K562 (cell line): Measurements from ENCODE around the gene ITGA11. TPM values are rescaled to one million over a fixed set of nuclear protein-coding genes. Genes with fewer than 3 reads are reported as not detected.

Experiments
- ATAC-seq: fragments of 200-7000 bp; cut with Tn5 transposase; 3 replicates; pipeline ENCODE4 v1.9.1; 2020; ENCODE audit warnings: moderate library complexity
- BruUV-seq: library from RNA; stranded (reverse); fragments of 400-500 nt; replicated peaks from 2 replicates; lab custom pipeline; 2021; lab: Mats Ljungman, UMichigan
- CTCF ChIA-PET: fragments of 300-600 bp; formaldehyde crosslinking; extraction: SDS; loops from one replicate; lab custom pipeline; 2021; ENCODE audit warnings: low intra/inter-chr PET ratio; lab: Yijun Ruan, JAX
- POLR2A ChIA-PET: fragments of 300-600, 350-650 bp; sonication (Branson Sonifier 250); formaldehyde crosslinking; extraction: SDS; loops from one replicate; lab custom pipeline; 2021; ENCODE audit warnings: antibody characterized with exemption, inconsistent platforms; lab: Yijun Ruan, JAX
- DNase-seq, 4 experiments: peaks; one replicate each; pipeline versions ENCODE4 v3.0.0 to v3.0.0-alpha.2; 2011 to 2018; ENCODE audit warnings: low spot score in 3 of 4, mixed read lengths in 3 of 4; ENCODE audit errors: extremely low read depth in 1 of 4
- FAIRE-seq: peaks from 2 replicates; lab custom pipeline; 2011; peaks lifted over from hg19 to GRCh38; lab: Jason Lieb, UNC
- H2AFZ ChIP-seq: 2 replicates; pipeline ENCODE4 v1.6.0; 2011; ENCODE audit warnings: low read depth, low read length, control low read depth, inconsistent platforms
- H3K27ac ChIP-seq: fragments of 200-600 bp; 3 replicates; pipeline ENCODE4 v1.8.0; 2011; ENCODE audit warnings: low read depth, mild to moderate bottlenecking, control low read depth, inconsistent platforms, low read length, moderate library complexity, mixed read lengths; ENCODE audit errors: extremely low read depth
- H3K27me3 ChIP-seq, 2 experiments: fragments of 300-600 bp in 1 of 2; 2 replicates in 1 of 2; 3 replicates in 1 of 2; pipeline versions ENCODE4 v1.6.0 to v1.8.0; 2011; ENCODE audit warnings: inconsistent platforms in 2 of 2, low read length in 2 of 2, mild to moderate bottlenecking in 1 of 2, mixed read lengths in 1 of 2, moderate library complexity in 1 of 2; ENCODE audit not compliant: control insufficient read depth in 2 of 2, insufficient read depth in 2 of 2
- H3K36me3 ChIP-seq: fragments of 300-600 bp; 3 replicates; pipeline ENCODE4 v1.8.0; 2011; ENCODE audit warnings: mild to moderate bottlenecking, low read length, inconsistent platforms; ENCODE audit not compliant: control insufficient read depth, insufficient read depth
- H3K4me1 ChIP-seq, 2 experiments: fragments of 200-600 bp in 1 of 2; replicated peaks in 1 of 2; 2 replicates in 1 of 2; 3 replicates in 1 of 2; pipeline versions ENCODE4 v1.5.1 to v1.8.0; 2011; ENCODE audit warnings: inconsistent platforms in 2 of 2, low read length in 2 of 2, mild to moderate bottlenecking in 1 of 2, mixed read lengths in 1 of 2, moderate library complexity in 1 of 2; ENCODE audit not compliant: control insufficient read depth in 2 of 2, insufficient read depth in 2 of 2
- H3K4me2 ChIP-seq: 2 replicates; pipeline ENCODE4 v1.6.1; 2011; ENCODE audit warnings: low read length, control low read depth, inconsistent platforms, mixed read lengths; ENCODE audit not compliant: insufficient read depth
- H3K4me3 ChIP-seq: fragments of 200-600 bp; sonication (generic), shearing (Covaris generic); 2 replicates; pipeline ENCODE4 v1.5.1; 2016; ENCODE audit warnings: control low read depth, inconsistent platforms
- H3K79me2 ChIP-seq: fragments of 200-600 bp; 3 replicates; pipeline ENCODE4 v1.8.0; 2011; ENCODE audit warnings: low read length, inconsistent platforms; ENCODE audit not compliant: control insufficient read depth, insufficient read depth
- H3K9ac ChIP-seq, 2 experiments: 2 replicates each; pipeline versions ENCODE4 v1.6.0 to v1.6.1; 2011; ENCODE audit warnings: low read depth in 2 of 2, low read length in 2 of 2, control low read depth in 1 of 2, inconsistent platforms in 1 of 2, mild to moderate bottlenecking in 1 of 2, mixed read lengths in 1 of 2; ENCODE audit not compliant: insufficient read depth in 1 of 2
- H3K9me1 ChIP-seq: one replicate; pipeline ENCODE4 v1.6.0; 2011; ENCODE audit warnings: inconsistent platforms, mild to moderate bottlenecking, low read length, moderate library complexity; ENCODE audit not compliant: control insufficient read depth, insufficient read depth
- H3K9me3 ChIP-seq: replicated peaks from 2 replicates; pipeline ENCODE4 v1.5.1; 2011; ENCODE audit warnings: low read depth, low read length, inconsistent platforms; ENCODE audit not compliant: control insufficient read depth, insufficient read depth
- H4K20me1 ChIP-seq: replicated peaks from 2 replicates; pipeline ENCODE4 v1.6.1; 2011; ENCODE audit warnings: low read length, inconsistent platforms, mixed read lengths; ENCODE audit not compliant: control insufficient read depth, insufficient read depth
- CHD2 ChIP-seq: IDR thresholded peaks from 2 replicates; pipeline ENCODE4 v1.6.1; 2011; ENCODE audit warnings: low read depth, low read length
- ETS1 ChIP-seq: conservative IDR thresholded peaks from 2 replicates; pipeline ENCODE4 v1.6.1; 2011; ENCODE audit warnings: low read depth, mild to moderate bottlenecking, low read length; ENCODE audit not compliant: control insufficient read depth
- GABPA ChIP-seq: fragments of 200-800 bp; sonication (Bioruptor generic); conservative IDR thresholded peaks from 2 replicates; pipeline ENCODE4 v1.6.1; 2016; ENCODE audit warnings: low read depth, missing genetic modification characterization, missing compliant biosample characterization
- HINFP ChIP-seq: fragments of 450-650 bp; conservative IDR thresholded peaks from 2 replicates; pipeline ENCODE4 v1.6.1; 2016; ENCODE audit warnings: missing genetic modification characterization, low read depth, mild to moderate bottlenecking, control low read depth, missing compliant biosample characterization
- HMBOX1 ChIP-seq: sonication (generic); IDR thresholded peaks from 2 replicates; pipeline ENCODE4 v1.6.1; 2016
- OTX1 ChIP-seq: fragments of 450-650 bp; formaldehyde crosslinking; IDR thresholded peaks from 2 replicates; pipeline ENCODE4 v1.4.0; 2022; ENCODE audit warnings: mild to moderate bottlenecking
- POLR2H ChIP-seq: IDR thresholded peaks from 2 replicates; pipeline ENCODE4 v1.6.1; 2016; ENCODE audit warnings: missing genetic modification characterization, low read depth, mild to moderate bottlenecking, control low read depth, missing compliant biosample characterization, moderate library complexity
- PTTG1 ChIP-seq: fragments of 450-650 bp; IDR thresholded peaks from 2 replicates; pipeline ENCODE4 v1.6.1; 2016; ENCODE audit warnings: low read depth, mild to moderate bottlenecking, missing genetic modification characterization, missing compliant biosample characterization
- RNF219 ChIP-seq: fragments of 250-450 bp; sonication (Bioruptor Pico); IDR thresholded peaks from 2 replicates; pipeline ENCODE4 v1.5.0; 2022; ENCODE audit warnings: mild to moderate bottlenecking
- SNIP1 ChIP-seq: fragments of 450-650 bp; IDR thresholded peaks from 2 replicates; pipeline ENCODE4 v1.7.1; 2017; ENCODE audit warnings: low read depth, mild to moderate bottlenecking
- ZNF146 ChIP-seq: IDR thresholded peaks from one replicate; pipeline ENCODE4 v1.6.1; 2018; ENCODE audit warnings: missing compliant biosample characterization; ENCODE audit not compliant: unreplicated experiment
- ZNF274 ChIP-seq: IDR thresholded peaks from 2 replicates; pipeline ENCODE4 v1.6.1; 2011; ENCODE audit warnings: low read depth, mild to moderate bottlenecking, low read length, moderate library complexity, borderline replicate concordance
- ZNF644 ChIP-seq: fragments of 200-800 bp; sonication (Bioruptor generic); IDR thresholded peaks from 2 replicates; pipeline ENCODE4 v1.6.1; 2016; ENCODE audit warnings: low read depth, missing genetic modification characterization, missing compliant biosample characterization
- ZNF668 ChIP-seq: fragments of 250-450 bp; sonication (Bioruptor Pico); IDR thresholded peaks from 2 replicates; pipeline ENCODE4 v1.8.0; 2022; ENCODE audit warnings: mild to moderate bottlenecking, inconsistent platforms
- ZNF75A ChIP-seq: fragments of 450-650 bp; formaldehyde crosslinking; IDR thresholded peaks from 2 replicates; pipeline ENCODE4 v1.4.0; 2020; ENCODE audit warnings: mild to moderate bottlenecking
- WGBS: fragments of 100-300 bp; shearing (Covaris generic); methylation state at CpG from one replicate; pipeline ENCODE4 v1.1.6; 2016; ENCODE audit warnings: low coverage, mixed read lengths; ENCODE audit not compliant: insufficient coverage; ENCODE audit errors: missing lambda C conversion rate; 5-methylcytosine and 5-hydroxymethylcytosine counted together
- in situ Hi-C: fragments of 300-500 bp; cut with MboI; formaldehyde crosslinking; loops from 4 replicates; pipeline ENCODE4 v1.15.0; 2018; ENCODE audit warnings: inconsistent platforms, mixed read lengths
- intact Hi-C: fragments of 100-400 bp; cut with micrococcal nuclease; formaldehyde crosslinking; loops from 2 replicates; pipeline ENCODE4 v1.14.2; 2022
- polyA plus RNA-seq, 8 experiments: library from polyadenylated mRNA; depleted of rRNA in 4 of 8; stranded (reverse) in 5 of 8; unstranded in 3 of 8; fragments of >200 nt; fragmentation: Nextera tagmentation in 2 of 8; fragmentation: Illumina TruSeq in 1 of 8; extraction: Ambion mirVana in 2 of 8; extraction: Trizol in 1 of 8; gene quantifications; 2 replicates each; pipeline versions ENCODE4 v1.2.1 to v1.2.3, GENCODE V29; 2011 to 2014; ENCODE audit warnings: inconsistent platforms in 1 of 8, missing spikeins in 1 of 8
- total RNA-seq, 7 experiments: library from RNA; depleted of rRNA in 6 of 7; stranded (reverse); fragments of >200 nt in 6 of 7; fragmentation: Illumina TruSeq in 2 of 7; extraction: Trizol in 2 of 7; gene quantifications; 2 replicates each; pipeline versions ENCODE4 v1.2.1 to v1.2.3, GENCODE V29; 2011 to 2021; ENCODE audit warnings: low replicate concordance in 1 of 7

Gene ITGA11
- total and polyA plus RNA-seq, 9 of the 15 experiments (the other 6 are each of a cell fraction or from before 2014, with no cell fraction given): 0.01 TPM; not detected in 8

- TF ChIP-seq ETS1 (no peak), OTX1 (CRISPR knock-in tag) (no peak), ZNF274 (no peak), HMBOX1 (no peak), SNIP1 (no peak), ZNF668 (CRISPR knock-in tag) (no peak)
These were observed 48.3 kb upstream of the ITGA11 start (continued) for GRCh38 chr15:68480296-68480695.

- Histone ChIP-seq H3K4me2 (no peak overlapping the region), H3K9ac (no peak overlapping the region), H3K79me2 (no peaks in the 10 kb centered on the region), H3K9me1 (no peaks in the 10 kb centered on the region), H4K20me1 (no peaks in the 10 kb centered on the region; the same call in 1 of the 2 replicates), H3K4me1 (no peaks in the 10 kb centered on the region), H3K36me3 (no peaks in the 10 kb centered on the region), H3K4me3 (no peak overlapping the region), H3K27ac (no peak overlapping the region), H2AFZ (no peak overlapping the region), H3K27me3 (peaks cover 0 to 14% of the 10 kb centered on the region in 2 experiments; a peak in 3 of 5 replicates), H3K9me3 (no peaks in the 10 kb centered on the region)
- ChIA-PET CTCF (no interaction called here), POLR2A (no interaction called here)
- no TSS peak for BruUV-seq
- intact Hi-C loops: no loop called here
- 0% methylated on average over 4 of the region's 4 CpGs for WGBS
- no peak for FAIRE-seq
- in situ Hi-C loops: no loop called here
- no peak for DNase-seq
- ATAC-seq: no peak
- TF ChIP-seq HINFP (tag): no peak
- no peak for TF ChIP-seq PTTG1 (tag)
- no peak for TF ChIP-seq ZNF644 (tag)
- no peak for TF ChIP-seq RNF219 (CRISPR knock-in tag)
- TF ChIP-seq POLR2H (tag): no peak
- TF ChIP-seq ZNF146 (CRISPR knock-in tag): no peak
- no peak for TF ChIP-seq CHD2
- no peak for TF ChIP-seq ZNF75A (CRISPR knock-in tag)
- no peak for TF ChIP-seq GABPA
These were observed 47.9 kb upstream of the ITGA11 start for GRCh38 chr15:68479870-68480269.
